Neural progenitor cell (in vitro differentiated cells): ENCODE measurements around the gene TNNI3K. TPM values are rescaled to one million over a fixed set of nuclear protein-coding genes. Genes with fewer than 3 reads are reported as not detected.

Experiments
- DNase-seq: peaks from one replicate; pipeline ENCODE4 v3.0.0-alpha.2; 2016; ENCODE audit warnings: low spot score
- H2AFZ ChIP-seq: fragments of 200-600 bp; sonication (generic); replicated peaks from 2 replicates; pipeline ENCODE4 v1.6.1; 2016; ENCODE audit warnings: antibody characterized with exemption
- H3F3A ChIP-seq: fragments of 200-600 bp; sonication (generic); 2 replicates; pipeline ENCODE4 v1.6.1; 2016; ENCODE audit warnings: antibody characterized with exemption, low read depth
- H3K27ac ChIP-seq: fragments of 200-600 bp; sonication (generic); 2 replicates; pipeline ENCODE4 v1.5.1; 2016; ENCODE audit warnings: mild to moderate bottlenecking
- H3K27me3 ChIP-seq: fragments of 200-600 bp; sonication (generic); 2 replicates; pipeline ENCODE4 v1.6.1; 2016; ENCODE audit warnings: mild to moderate bottlenecking, moderate library complexity
- H3K36me3 ChIP-seq: fragments of 200-600 bp; sonication (generic); 2 replicates; pipeline ENCODE4 v1.5.1; 2016
- H3K4me1 ChIP-seq: fragments of 200-600 bp; sonication (generic); 2 replicates; pipeline ENCODE4 v1.6.1; 2016; ENCODE audit warnings: mixed run types
- H3K4me2 ChIP-seq: fragments of 200-600 bp; sonication (generic); 2 replicates; pipeline ENCODE4 v1.6.1; 2016
- H3K4me3 ChIP-seq: fragments of 200-600 bp; sonication (generic); 2 replicates; pipeline ENCODE4 v1.5.1; 2016
- H3K79me2 ChIP-seq: fragments of 200-600 bp; sonication (generic); 2 replicates; pipeline ENCODE4 v1.6.1; 2016; ENCODE audit warnings: low read depth
- H3K9ac ChIP-seq: fragments of 200-600 bp; sonication (generic); 2 replicates; pipeline ENCODE4 v1.6.1; 2016
- H3K9me3 ChIP-seq: fragments of 200-600 bp; sonication (generic); 2 replicates; pipeline ENCODE4 v1.5.1; 2016; ENCODE audit warnings: low read depth
- H4K20me1 ChIP-seq: fragments of 200-600 bp; sonication (generic); 2 replicates; pipeline ENCODE4 v1.6.1; 2016; ENCODE audit warnings: low read depth
- H3K27ac Mint-ChIP-seq: 3 replicates; pipeline ENCODE4 v1.8.0; 2021; ENCODE audit warnings: mixed read lengths
- H3K27me3 Mint-ChIP-seq: 2 replicates; pipeline ENCODE4 v1.8.0; 2022; ENCODE audit warnings: low read depth, mild to moderate bottlenecking, inconsistent platforms, moderate library complexity, mixed read lengths; ENCODE audit not compliant: insufficient read depth
- H3K36me3 Mint-ChIP-seq: 3 replicates; pipeline ENCODE4 v1.8.0; 2021; ENCODE audit warnings: mixed read lengths
- H3K4me1 Mint-ChIP-seq: 3 replicates; pipeline ENCODE4 v1.8.0; 2021; ENCODE audit warnings: mixed read lengths
- H3K4me3 Mint-ChIP-seq: 3 replicates; pipeline ENCODE4 v1.8.0; 2021; ENCODE audit warnings: mild to moderate bottlenecking, moderate library complexity, mixed read lengths
- H3K9me3 Mint-ChIP-seq: 3 replicates; pipeline ENCODE4 v1.8.0; 2020; ENCODE audit warnings: mixed read lengths
- CTCF ChIP-seq: fragments of 200-600 bp; sonication (generic); IDR thresholded peaks from 2 replicates; pipeline ENCODE4 v1.5.1; 2017; ENCODE audit warnings: antibody characterized with exemption, mild to moderate bottlenecking
- EZH2 ChIP-seq: fragments of 200-600 bp; sonication (generic); IDR thresholded peaks from 2 replicates; pipeline ENCODE4 v1.6.1; 2017; ENCODE audit warnings: antibody characterized with exemption, mild to moderate bottlenecking, moderate library complexity
- EZH2phosphoT487 ChIP-seq: fragments of 200-600 bp; sonication (generic); IDR thresholded peaks from 2 replicates; pipeline ENCODE4 v1.6.1; 2017; ENCODE audit warnings: antibody characterized with exemption
- total RNA-seq: library from RNA; depleted of rRNA; stranded (reverse); fragments of >200 nt; gene quantifications from 2 replicates; pipeline ENCODE4 v1.2.3, GENCODE V29; 2015; ENCODE audit warnings: low replicate concordance

The TNNI3K gene
- total RNA-seq, 1 donor from 2014 or later, result 1.9 TPM

- Histone ChIP-seq H2AFZ (no peak overlapping the region), H3K4me3 (no peak overlapping the region), H4K20me1 (no peaks in the 10 kb centered on the region), H3K9me3 (no peaks in the 10 kb centered on the region), H3F3A (peaks cover 29% of the 10 kb centered on the region), H3K4me2 (no peak overlapping the region), H3K4me1 (peaks cover 33% of the 10 kb centered on the region), H3K27me3 (no peaks in the 10 kb centered on the region), H3K79me2 (no peaks in the 10 kb centered on the region), H3K9ac (no peak overlapping the region), H3K27ac (no peak overlapping the region), H3K36me3 (no peaks in the 10 kb centered on the region)
- TF ChIP-seq EZH2phosphoT487, result no peak
- TF ChIP-seq CTCF, result no peak
- TF ChIP-seq EZH2, result no peak
- H3K4me3 Mint-ChIP-seq, result no peak overlapping the region
- H3K4me1 Mint-ChIP-seq, result peaks cover 47% of the 10 kb centered on the region
- H3K27ac Mint-ChIP-seq, result no peak overlapping the region
- peaks cover 3% of the 10 kb centered on the region for H3K9me3 Mint-ChIP-seq
- H3K36me3 Mint-ChIP-seq, result peaks cover 2% of the 10 kb centered on the region
- no peak for DNase-seq
- H3K27me3 Mint-ChIP-seq, result no peaks in the 10 kb centered on the region
Observed at GRCh38 chr1:74502858-74503257, 267.7 kb downstream of the TNNI3K start.

- peaks cover 29% of the 10 kb centered on the region for H3F3A ChIP-seq
- H3K4me3 Mint-ChIP-seq, result peak overlapping the region; percentile 70
- H2AFZ ChIP-seq, result peak overlapping the region; percentile 44
- no peaks in the 10 kb centered on the region for H3K79me2 ChIP-seq
- TF ChIP-seq CTCF, result peak; percentile 89
- TF ChIP-seq EZH2, result no peak
- H3K9ac ChIP-seq, result no peak overlapping the region
- no peaks in the 10 kb centered on the region for H3K9me3 ChIP-seq
- peaks cover 60% of the 10 kb centered on the region for H3K4me1 Mint-ChIP-seq
- peaks cover 48% of the 10 kb centered on the region for H3K4me1 ChIP-seq
- no peaks in the 10 kb centered on the region for H3K27me3 Mint-ChIP-seq
- H3K4me3 ChIP-seq, result no peak overlapping the region
- H4K20me1 ChIP-seq, result no peaks in the 10 kb centered on the region
- DNase-seq, result peak; percentile 78
- peak overlapping the region; percentile 94 for H3K27ac Mint-ChIP-seq
- peak overlapping the region; percentile 90 for H3K27ac ChIP-seq
- H3K36me3 Mint-ChIP-seq, result no peaks in the 10 kb centered on the region
- peaks cover 3% of the 10 kb centered on the region for H3K9me3 Mint-ChIP-seq
- no peaks in the 10 kb centered on the region for H3K27me3 ChIP-seq
- H3K4me2 ChIP-seq, result peak overlapping the region; percentile 69
- H3K36me3 ChIP-seq, result no peaks in the 10 kb centered on the region
Observed at GRCh38 chr1:74504125-74504932, 269.1 kb downstream of the TNNI3K start.

GRCh38 chr1:74504933-74505512 is 269.8 kb downstream of the TNNI3K start:
- peak overlapping the region; percentile 69 for H3K4me2 ChIP-seq
- no peaks in the 10 kb centered on the region for H3K9me3 ChIP-seq
- H4K20me1 ChIP-seq, result no peaks in the 10 kb centered on the region
- peak overlapping the region; percentile 90 for H3K27ac ChIP-seq
- H3K9ac ChIP-seq, result no peak overlapping the region
- H3K27me3 ChIP-seq, result no peaks in the 10 kb centered on the region
- peak overlapping the region; percentile 44 for H2AFZ ChIP-seq
- no peaks in the 10 kb centered on the region for H3K36me3 ChIP-seq
- peaks cover 29% of the 10 kb centered on the region for H3F3A ChIP-seq
- H3K4me3 ChIP-seq, result no peak overlapping the region
- DNase-seq, result peak; percentile 71
- peak overlapping the region; percentile 94 for H3K27ac Mint-ChIP-seq
- no peaks in the 10 kb centered on the region for H3K36me3 Mint-ChIP-seq
- peaks cover 3% of the 10 kb centered on the region for H3K9me3 Mint-ChIP-seq
- peaks cover 48% of the 10 kb centered on the region for H3K4me1 ChIP-seq
- no peaks in the 10 kb centered on the region for H3K27me3 Mint-ChIP-seq
- TF ChIP-seq EZH2phosphoT487 (no peak), CTCF (no peak), EZH2 (no peak)
- H3K79me2 ChIP-seq, result no peaks in the 10 kb centered on the region
- peak overlapping the region; percentile 41 for H3K4me3 Mint-ChIP-seq
- H3K4me1 Mint-ChIP-seq, result peaks cover 64% of the 10 kb centered on the region
